ENCODE results near the gene SLC22A12.

GRCh38 chr11:64580412-64580811, 10.6 kb upstream of the SLC22A12 start:
- TF ChIP-seq, protein P1, sequence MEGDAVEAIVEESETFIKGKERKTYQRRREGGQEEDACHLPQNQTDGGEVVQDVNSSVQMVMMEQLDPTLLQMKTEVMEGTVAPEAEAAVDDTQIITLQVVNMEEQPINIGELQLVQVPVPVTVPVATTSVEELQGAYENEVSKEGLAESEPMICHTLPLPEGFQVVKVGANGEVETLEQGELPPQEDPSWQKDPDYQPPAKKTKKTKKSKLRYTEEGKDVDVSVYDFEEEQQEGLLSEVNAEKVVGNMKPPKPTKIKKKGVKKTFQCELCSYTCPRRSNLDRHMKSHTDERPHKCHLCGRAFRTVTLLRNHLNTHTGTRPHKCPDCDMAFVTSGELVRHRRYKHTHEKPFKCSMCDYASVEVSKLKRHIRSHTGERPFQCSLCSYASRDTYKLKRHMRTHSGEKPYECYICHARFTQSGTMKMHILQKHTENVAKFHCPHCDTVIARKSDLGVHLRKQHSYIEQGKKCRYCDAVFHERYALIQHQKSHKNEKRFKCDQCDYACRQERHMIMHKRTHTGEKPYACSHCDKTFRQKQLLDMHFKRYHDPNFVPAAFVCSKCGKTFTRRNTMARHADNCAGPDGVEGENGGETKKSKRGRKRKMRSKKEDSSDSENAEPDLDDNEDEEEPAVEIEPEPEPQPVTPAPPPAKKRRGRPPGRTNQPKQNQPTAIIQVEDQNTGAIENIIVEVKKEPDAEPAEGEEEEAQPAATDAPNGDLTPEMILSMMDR (conservative IDR thresholded peaks at IDR 0.05; ENCODE audit: low read depth, low read length), result no peak
- TF ChIP-seq EZH2 (IDR thresholded peaks at IDR 0.05; ENCODE audit: low read length, unreplicated experiment) (no peak), EZH2phosphoT487 (IDR thresholded peaks at IDR 0.05; ENCODE audit: borderline replicate concordance, low read length) (no peak)
